ENCODE measurements around the gene E2F3.
"Not testable (repeated sequence)": the region's sequence is repeated elsewhere in the genome, so short reads cannot be mapped to it uniquely, and the experiment has no call there.

Gene E2F3

GRCh38 chr6:20434766-20435165 is 33.1 kb downstream of the E2F3 start:
- no peak for DNase-seq

- no peak for DNase-seq
Observed at GRCh38 chr6:20436719-20437118, 35.0 kb downstream of the E2F3 start.

DNA sequence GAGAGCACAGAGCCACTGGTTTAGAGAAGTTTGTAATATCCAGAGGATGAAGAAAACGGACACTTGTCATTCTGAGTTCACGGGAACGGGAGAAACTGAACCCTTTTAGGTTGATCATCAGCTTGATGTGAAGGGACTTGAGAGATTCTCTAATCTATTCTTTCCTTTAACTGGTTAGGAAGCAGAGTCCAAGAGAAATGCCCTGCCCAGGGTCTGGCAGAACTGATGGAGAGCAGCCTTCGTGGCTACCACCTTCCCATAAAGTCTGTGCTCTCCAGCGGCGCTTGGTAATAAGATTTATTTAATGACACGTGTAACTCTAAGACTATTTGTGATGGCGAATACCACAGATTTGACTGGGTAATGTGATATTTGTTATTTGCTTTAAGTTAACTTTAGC is 36.0 kb downstream of the E2F3 start:
- DNase-seq: no peak

- DNase-seq: no peak
Observed at GRCh38 chr6:20438462-20439070, 36.9 kb downstream of the E2F3 start.

GRCh38 chr6:20439558-20439957 is 37.9 kb downstream of the E2F3 start:
- no peak for DNase-seq

- DNase-seq: no peak
Observed at GRCh38 chr6:20440296-20440695, 38.6 kb downstream of the E2F3 start.

GRCh38 chr6:20441236-20441635 is 39.6 kb downstream of the E2F3 start:
- DNase-seq: no peak

DNA sequence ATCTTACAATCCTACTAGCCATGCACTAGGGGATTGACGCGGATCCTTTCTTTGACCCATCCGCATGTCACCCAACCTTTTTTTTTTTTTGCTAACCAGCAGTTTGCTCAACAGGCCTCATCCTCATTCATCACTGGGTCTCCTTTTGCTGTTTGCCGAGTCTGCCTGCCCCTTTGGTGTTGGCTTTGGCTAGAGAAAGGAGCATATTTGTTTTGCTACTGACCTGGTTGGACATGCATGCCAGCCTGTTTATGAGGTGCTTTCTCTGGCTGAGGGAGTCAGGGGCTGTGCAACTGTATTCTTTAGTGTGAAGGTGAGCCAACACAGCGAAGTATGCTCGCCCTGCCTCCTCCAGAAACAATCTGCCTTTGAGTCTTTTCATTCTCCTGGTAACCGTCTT is 40.2 kb downstream of the E2F3 start:
- DNase-seq: no peak

DNA sequence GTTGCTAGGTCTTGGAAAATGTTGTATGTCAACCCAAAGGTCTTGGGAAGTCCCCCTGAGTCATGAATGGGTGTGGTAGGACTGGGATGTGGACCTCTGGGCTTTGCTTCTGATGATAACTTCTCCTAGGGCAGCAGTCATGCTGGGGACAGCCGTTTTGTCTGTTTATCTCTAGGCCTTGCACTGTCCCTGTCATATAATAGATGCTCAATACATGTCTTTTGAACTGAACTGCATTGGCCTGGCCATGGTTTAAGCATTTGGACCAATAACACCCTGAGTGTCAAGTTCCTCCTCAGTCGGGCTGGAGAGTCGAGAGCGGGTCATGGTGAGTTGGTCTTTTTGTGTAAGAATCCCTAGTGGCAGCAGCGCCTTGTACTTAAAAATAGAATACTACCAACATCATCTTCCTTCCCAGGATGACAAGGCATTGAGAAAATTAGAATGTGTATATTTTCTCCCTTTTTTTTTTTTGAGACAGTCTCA is 43.1 kb downstream of the E2F3 start:
- no peak for DNase-seq

DNA sequence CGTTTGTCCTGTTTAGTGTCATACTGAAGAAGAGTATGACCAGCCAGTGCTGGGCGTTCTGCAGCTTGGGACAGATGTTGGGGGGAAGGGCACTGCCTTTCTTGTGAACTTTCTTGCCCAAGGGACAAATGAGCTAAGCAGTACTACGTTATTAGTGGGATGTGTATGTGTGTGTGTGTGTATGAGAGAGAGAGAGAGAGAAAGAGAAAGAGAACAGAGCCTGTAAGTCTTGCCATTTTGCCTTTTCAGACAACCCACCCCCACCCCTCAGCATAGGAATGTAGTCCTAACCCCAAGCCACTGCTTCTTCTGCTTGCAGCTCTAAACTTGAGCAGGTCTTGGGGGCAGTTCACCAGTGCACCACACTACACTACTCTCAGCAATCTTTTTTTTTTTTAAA is 45.5 kb downstream of the E2F3 start:
- no peak for DNase-seq

DNA sequence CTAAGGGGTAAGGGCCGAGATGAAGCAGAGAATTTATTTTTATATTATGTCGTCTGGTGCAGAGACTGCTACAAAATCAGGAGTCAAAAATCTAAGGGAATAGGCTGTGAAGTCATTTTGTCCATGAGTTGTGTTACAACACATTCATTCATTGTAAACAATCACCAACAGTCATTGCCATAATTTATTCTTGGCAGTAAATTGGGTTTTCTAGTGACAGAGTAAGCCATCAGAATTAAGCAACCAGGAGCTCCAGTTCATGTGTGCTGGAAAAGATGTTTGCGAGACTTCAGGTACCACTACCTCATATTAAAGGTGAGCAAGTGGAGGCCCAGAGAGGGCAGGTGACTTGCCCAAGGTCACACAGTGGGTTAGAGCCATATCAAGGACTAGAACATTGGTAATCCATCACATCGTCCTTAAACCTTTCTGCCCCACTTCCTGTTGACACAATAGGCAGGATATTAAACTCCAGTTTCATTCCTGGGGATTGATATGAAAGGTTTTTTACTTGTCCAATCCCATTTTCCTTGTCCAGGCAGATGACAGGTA is 46.0 kb downstream of the E2F3 start:
- DNase-seq: no peak

DNA sequence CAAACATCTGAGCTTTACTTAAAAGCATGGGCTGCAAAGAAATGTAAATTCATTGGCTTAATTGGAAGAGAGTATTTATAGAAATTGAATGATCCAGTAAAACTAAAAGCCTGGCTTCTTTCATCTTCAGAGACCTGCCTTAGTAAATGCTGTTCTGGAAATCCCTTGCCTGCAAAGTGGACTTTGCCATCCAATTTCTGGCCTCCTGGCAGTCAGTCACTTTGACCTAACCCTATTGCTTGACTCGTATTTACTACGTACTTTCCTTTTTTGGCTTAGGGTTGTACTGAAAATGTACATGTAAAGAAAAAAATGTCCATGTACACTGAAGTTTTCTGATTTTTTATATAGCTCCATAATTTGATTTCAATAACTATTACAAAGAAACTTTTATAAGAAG is 47.1 kb downstream of the E2F3 start:
- no peak for DNase-seq

DNA sequence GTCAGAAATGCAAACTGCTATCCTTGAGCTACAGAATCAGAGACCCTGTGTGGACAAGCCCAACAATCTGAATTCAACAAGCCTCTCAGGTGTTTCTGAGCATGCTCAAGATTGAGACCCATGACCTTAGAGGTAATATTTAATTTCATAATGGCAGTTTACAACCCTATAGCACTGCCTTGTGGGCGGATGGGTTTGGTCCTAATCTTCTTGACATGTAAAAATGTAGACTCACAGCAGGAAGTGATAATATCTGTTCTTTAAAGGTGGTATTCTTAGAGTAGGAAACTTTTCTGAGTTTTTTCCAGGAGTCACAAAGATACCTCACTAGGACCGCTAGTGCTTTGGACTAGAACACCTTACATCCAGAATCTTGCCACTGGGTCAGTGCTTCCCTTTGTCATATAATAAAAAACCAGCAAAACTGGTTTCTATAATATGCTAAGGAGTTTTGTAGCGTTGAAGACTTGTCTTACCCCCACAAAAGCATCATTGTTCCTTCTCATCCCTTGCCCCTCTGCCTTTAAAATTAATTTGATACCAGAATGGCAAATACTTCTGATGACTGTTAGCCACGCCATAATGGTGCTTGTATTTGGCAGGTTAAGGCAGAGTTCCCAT is 52.6 kb downstream of the E2F3 start:
- DNase-seq: no peak

DNA sequence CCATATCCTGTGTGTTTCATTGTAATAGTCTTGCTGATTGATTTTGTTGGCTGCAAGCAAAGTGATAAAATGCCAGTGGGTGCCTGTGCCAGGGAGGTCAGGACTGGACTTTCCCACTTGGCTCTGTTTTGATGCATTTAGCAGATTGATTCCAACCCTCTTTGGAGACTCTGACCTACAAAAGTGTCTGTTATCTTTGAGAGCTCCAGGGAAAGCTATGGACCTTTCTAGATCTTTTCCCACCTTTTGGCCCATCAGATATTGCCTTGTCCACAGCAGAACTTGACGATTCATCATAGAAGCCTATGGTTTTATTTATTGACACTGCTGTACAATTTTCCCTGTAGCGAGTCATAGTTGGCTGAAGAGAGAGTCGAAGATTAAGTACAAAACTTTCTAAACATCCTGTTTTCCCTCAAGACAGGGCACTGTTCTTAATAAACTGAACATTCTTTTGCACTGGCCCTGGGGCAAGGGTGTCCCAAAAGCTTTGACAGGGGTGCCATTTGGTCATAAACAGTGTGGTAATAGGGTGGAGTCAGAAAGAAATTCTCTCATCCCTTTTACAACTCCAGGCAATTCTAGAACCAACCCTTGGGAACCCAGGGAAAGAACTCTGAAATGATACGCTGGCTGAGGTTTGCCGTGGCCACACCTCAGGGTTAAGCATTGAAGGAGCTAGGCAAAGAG is 53.7 kb downstream of the E2F3 start:
- DNase-seq: no peak

GRCh38 chr6:20458027-20458894 is 56.6 kb downstream of the E2F3 start:
- DNase-seq: no peak

GRCh38 chr6:20459682-20460081 is 58.0 kb downstream of the E2F3 start:
- no peak for DNase-seq

DNA sequence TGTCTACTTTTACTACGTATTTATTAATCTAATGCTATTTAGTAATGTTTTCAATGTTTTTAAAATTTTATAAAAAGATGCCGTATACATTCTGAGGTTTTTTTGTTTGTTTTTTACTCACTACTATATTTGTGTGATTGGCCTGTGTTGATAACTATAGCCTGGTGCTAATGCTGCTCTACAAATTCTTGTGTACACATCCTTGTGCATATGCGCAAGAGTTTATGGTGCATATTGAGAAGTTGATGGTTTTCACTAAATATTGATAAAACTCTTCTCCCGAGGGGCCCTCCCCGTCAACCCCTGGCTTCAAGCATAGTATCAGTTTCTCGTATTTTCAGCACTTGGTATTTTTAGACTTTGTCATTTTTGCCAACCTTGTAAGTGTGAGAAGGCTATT is 59.9 kb downstream of the E2F3 start:
- no peak for DNase-seq

DNA sequence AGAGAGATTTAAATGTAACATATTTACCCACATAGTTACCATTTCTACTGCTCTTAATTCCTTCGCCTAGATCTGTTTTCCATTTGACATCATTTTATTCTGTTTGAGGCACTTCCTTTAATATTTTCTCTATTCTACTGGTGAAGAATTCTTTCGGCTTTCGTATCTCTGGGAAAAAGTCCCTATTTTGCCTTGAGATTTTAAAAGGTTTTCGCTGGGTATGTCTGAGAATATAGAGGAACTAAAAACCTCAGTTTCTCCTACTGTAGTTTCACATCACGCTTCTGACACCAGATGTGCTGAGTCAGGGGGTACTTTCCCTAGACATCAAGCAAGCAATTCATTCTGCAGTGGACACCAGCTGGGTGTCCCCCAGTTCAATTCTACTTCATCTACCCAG is 61.7 kb downstream of the E2F3 start:
- no peak for DNase-seq

DNA sequence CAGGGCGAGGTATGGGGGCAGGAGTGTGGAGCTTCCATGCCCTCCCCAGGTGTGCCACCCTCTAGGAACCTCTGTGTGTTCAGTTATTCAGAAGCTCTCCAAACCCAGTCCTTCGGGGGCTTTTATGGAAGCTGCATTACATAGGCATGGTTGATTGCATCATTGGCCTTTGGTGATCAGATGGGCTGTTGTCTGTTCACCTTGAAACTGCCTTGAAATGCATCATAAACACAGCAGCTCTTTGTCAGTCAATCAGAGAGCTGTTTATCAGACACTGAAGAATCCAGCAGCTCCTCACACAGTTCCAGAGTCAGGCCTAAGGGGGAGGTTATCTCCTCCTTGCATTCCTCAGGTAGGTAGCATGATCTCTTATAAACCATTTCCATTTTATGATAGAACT is 62.4 kb downstream of the E2F3 start:
- DNase-seq: no peak

GRCh38 chr6:20464847-20465246 is 63.2 kb downstream of the E2F3 start:
- no peak for DNase-seq

DNA sequence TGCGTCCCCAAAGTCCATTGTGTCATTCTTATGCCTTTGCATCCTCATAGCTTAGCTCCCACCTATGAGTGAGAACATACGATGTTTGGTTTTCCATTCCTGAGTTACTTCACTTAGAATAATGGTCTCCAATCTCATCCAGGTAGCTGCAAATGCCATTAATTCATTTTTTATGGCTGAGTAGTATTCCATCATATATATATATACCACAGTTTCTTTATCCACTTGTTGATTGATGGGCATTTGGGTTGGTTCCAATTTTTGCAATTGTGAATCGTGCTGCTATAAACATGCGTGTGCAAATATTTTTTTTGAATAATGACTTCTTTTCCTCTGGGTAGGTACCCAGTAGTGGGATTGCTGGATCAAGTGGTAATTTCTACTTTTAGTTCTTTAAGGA is 63.9 kb downstream of the E2F3 start:
- not testable (repeated sequence) for DNase-seq

- DNase-seq: no peak
Observed at GRCh38 chr6:20467437-20467836, 65.8 kb downstream of the E2F3 start.

- no peak for DNase-seq
Observed at GRCh38 chr6:20468209-20468608, 66.5 kb downstream of the E2F3 start.
